Measurements from ENCODE around the gene DAO.

GRCh38 chr12:108915632-108916133 lies 35.8 kb downstream of the DAO start:
- TF ChIP-seq CTCF (IDR thresholded peaks at IDR 0.05) (no peak), POLR2A (IDR thresholded peaks at IDR 0.05) (no peak)
